HUES64 (cell line): Measurements from ENCODE around the gene C14orf132.

Experiments
- H3K27ac ChIP-seq: 2 replicates; pipeline ENCODE4 v1.7.0; 2013; ENCODE audit warnings: low read depth, low read length, inconsistent platforms
- H3K27me3 ChIP-seq: 2 replicates; pipeline ENCODE4 v1.6.1; 2013; ENCODE audit warnings: mild to moderate bottlenecking, low read length; ENCODE audit not compliant: insufficient read depth
- H3K36me3 ChIP-seq: 2 replicates; pipeline ENCODE4 v1.6.1; 2013; ENCODE audit warnings: mild to moderate bottlenecking, low read length; ENCODE audit not compliant: insufficient read depth
- H3K4me1 ChIP-seq: 2 replicates; pipeline ENCODE4 v1.6.1; 2013; ENCODE audit warnings: mild to moderate bottlenecking, low read length, moderate library complexity; ENCODE audit not compliant: insufficient read depth
- H3K4me3 ChIP-seq: 2 replicates; pipeline ENCODE4 v1.5.1; 2013; ENCODE audit warnings: mild to moderate bottlenecking, low read length, moderate library complexity
- H3K9ac ChIP-seq: 2 replicates; pipeline ENCODE4 v1.6.1; 2013; ENCODE audit warnings: mild to moderate bottlenecking, low read depth, low read length
- H3K9me3 ChIP-seq: 2 replicates; pipeline ENCODE4 v1.6.1; 2013; ENCODE audit warnings: low read depth, low read length; ENCODE audit not compliant: insufficient read depth
- WGBS: fragments of 150-250, 120-280 bp; methylation state at CpG from one replicate; pipeline ENCODE4 v1.1.7; 2013; ENCODE audit warnings: missing lambda C conversion rate; 5-methylcytosine and 5-hydroxymethylcytosine counted together

C14orf132 gene

GRCh38 chr14:96140952-96141351 lies 101.8 kb downstream of the C14orf132 start:
- Histone ChIP-seq H3K9me3 (0 out of 2 replicates have a peak, but pooled peaks cover 8% of the 10 kb centered on the region), H3K4me1 (no peaks in the 10 kb centered on the region), H3K27me3 (no peaks in the 10 kb centered on the region), H3K36me3 (no peaks in the 10 kb centered on the region), H3K27ac (no peak overlapping the region), H3K4me3 (no peak overlapping the region), H3K9ac (no peak overlapping the region)
- WGBS, result 90% methylated on average over 5 of the region's 5 CpGs
